PFSK-1 (cell line): ENCODE data around the gene CEP112.

ENCODE experiments used
- FOXP2 ChIP-seq: optimal IDR thresholded peaks from 2 replicates; pipeline ENCODE3; 2011; ENCODE audit warnings: borderline replicate concordance, control low read depth, inconsistent platforms; ENCODE audit not compliant: insufficient read depth; ENCODE audit errors: extremely low read length, extremely low read depth
- POLR2AphosphoS5 ChIP-seq: IDR thresholded peaks from 2 replicates; pipeline ENCODE4 v1.6.1; 2012; ENCODE audit warnings: low read depth, mild to moderate bottlenecking, control low read depth, low read length, moderate library complexity
- SIN3A ChIP-seq: IDR thresholded peaks from 2 replicates; pipeline ENCODE4 v1.6.1; 2012; ENCODE audit warnings: mild to moderate bottlenecking, low read length, moderate library complexity, borderline replicate concordance; ENCODE audit not compliant: insufficient read depth
- TAF1 ChIP-seq: IDR thresholded peaks from 2 replicates; pipeline ENCODE4 v1.6.1; 2012; ENCODE audit warnings: low read length, control low read depth, borderline replicate concordance; ENCODE audit not compliant: insufficient read depth
- TF ChIP-seq, protein P1 (sequence below), 2 experiments: IDR thresholded peaks; 2 replicates each; pipeline versions ENCODE4 v1.6.1 to v1.8.0; 2011 to 2012; ENCODE audit warnings: low read depth in 2 of 2, low read length in 2 of 2, control low read depth in 1 of 2, inconsistent platforms in 1 of 2, mild to moderate bottlenecking in 1 of 2, moderate library complexity in 1 of 2; ENCODE audit not compliant: insufficient read depth in 1 of 2

DNA sequence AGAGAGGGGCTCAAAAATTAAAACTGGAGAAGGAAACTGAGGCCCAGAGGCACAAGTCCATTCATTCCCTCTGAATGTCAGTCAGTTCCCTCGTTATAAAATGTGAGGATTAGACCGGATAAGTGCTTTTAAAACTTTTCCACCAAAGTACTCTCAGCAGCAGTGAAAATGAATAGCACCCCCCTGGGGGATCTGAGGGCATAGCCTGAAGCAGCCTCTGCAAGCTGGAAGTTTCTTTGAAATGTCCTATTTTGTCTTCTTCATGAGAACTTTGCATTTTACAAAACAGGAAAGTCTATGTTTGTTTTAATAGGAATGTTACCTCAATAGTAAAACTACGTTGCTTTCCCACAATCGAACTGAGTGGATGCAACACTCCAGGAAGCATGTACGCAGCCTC lies 273.0 kb downstream of the CEP112 start:
- TF ChIP-seq POLR2AphosphoS5: no peak
- TF ChIP-seq, protein P1, sequence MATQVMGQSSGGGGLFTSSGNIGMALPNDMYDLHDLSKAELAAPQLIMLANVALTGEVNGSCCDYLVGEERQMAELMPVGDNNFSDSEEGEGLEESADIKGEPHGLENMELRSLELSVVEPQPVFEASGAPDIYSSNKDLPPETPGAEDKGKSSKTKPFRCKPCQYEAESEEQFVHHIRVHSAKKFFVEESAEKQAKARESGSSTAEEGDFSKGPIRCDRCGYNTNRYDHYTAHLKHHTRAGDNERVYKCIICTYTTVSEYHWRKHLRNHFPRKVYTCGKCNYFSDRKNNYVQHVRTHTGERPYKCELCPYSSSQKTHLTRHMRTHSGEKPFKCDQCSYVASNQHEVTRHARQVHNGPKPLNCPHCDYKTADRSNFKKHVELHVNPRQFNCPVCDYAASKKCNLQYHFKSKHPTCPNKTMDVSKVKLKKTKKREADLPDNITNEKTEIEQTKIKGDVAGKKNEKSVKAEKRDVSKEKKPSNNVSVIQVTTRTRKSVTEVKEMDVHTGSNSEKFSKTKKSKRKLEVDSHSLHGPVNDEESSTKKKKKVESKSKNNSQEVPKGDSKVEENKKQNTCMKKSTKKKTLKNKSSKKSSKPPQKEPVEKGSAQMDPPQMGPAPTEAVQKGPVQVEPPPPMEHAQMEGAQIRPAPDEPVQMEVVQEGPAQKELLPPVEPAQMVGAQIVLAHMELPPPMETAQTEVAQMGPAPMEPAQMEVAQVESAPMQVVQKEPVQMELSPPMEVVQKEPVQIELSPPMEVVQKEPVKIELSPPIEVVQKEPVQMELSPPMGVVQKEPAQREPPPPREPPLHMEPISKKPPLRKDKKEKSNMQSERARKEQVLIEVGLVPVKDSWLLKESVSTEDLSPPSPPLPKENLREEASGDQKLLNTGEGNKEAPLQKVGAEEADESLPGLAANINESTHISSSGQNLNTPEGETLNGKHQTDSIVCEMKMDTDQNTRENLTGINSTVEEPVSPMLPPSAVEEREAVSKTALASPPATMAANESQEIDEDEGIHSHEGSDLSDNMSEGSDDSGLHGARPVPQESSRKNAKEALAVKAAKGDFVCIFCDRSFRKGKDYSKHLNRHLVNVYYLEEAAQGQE (IDR thresholded peaks at IDR 0.05; ENCODE audit: insufficient read depth in 1 of 2, low read depth in 2 of 2, low read length in 2 of 2): no peak
- TF ChIP-seq SIN3A: no peak
- TF ChIP-seq TAF1: no peak
- TF ChIP-seq FOXP2: no peak
